KBM-7 (cell line): ENCODE results near the gene RAI1.
A peak's percentile ranks its signal among the peaks of the same experiment; 100 is the strongest.

ENCODE experiments used
- DNase-seq: peaks from one replicate; pipeline ENCODE4 v3.0.0-alpha.2; 2015
- in situ Hi-C: fragments of 300-500 bp; cut with MboI; formaldehyde crosslinking; loops from 2 replicates; pipeline ENCODE4 v1.14.3; 2020; ENCODE audit warnings: low sequenced_read_pairs, low pct_unique_long_range_greater_than_20kb, mixed read lengths

Gene RAI1

GRCh38 chr17:17693253-17694168 lies 12.3 kb downstream of the RAI1 start:
- DNase-seq, result peak; percentile 46
- in situ Hi-C loops, result no loop called here

GRCh38 chr17:17694169-17695081 lies 13.2 kb downstream of the RAI1 start:
- peak; percentile 72 for DNase-seq
- in situ Hi-C loops, result no loop called here

- no peak for DNase-seq
- in situ Hi-C loops, result no loop called here
Observed at GRCh38 chr17:17696085-17696484, 14.8 kb downstream of the RAI1 start.

GRCh38 chr17:17696882-17697633 lies 15.8 kb downstream of the RAI1 start:
- in situ Hi-C loops, result no loop called here

GRCh38 chr17:17698371-17698770 lies 17.1 kb downstream of the RAI1 start:
- in situ Hi-C loops, result no loop called here
- no peak for DNase-seq

More at GRCh38 chr17:17696882-17697633, 15.8 kb downstream of the RAI1 start:
- DNase-seq, result no peak

- DNase-seq, result no peak
- in situ Hi-C loops, result no loop called here
Observed at GRCh38 chr17:17698869-17699351, 17.7 kb downstream of the RAI1 start.

GRCh38 chr17:17699491-17699890 lies 18.2 kb downstream of the RAI1 start:
- no peak for DNase-seq
- in situ Hi-C loops, result no loop called here

GRCh38 chr17:17700251-17700969 lies 19.2 kb downstream of the RAI1 start:
- no peak for DNase-seq
- in situ Hi-C loops, result no loop called here

GRCh38 chr17:17701112-17701511 lies 19.9 kb downstream of the RAI1 start:
- no peak for DNase-seq
- in situ Hi-C loops, result no loop called here

GRCh38 chr17:17701658-17702057 lies 20.4 kb downstream of the RAI1 start:
- in situ Hi-C loops, result no loop called here

GRCh38 chr17:17702449-17703139 lies 21.3 kb downstream of the RAI1 start:
- no peak for DNase-seq
- in situ Hi-C loops, result no loop called here

More at GRCh38 chr17:17701658-17702057, 20.4 kb downstream of the RAI1 start:
- DNase-seq, result no peak

- in situ Hi-C loops, result no loop called here
- DNase-seq, result no peak
Observed at GRCh38 chr17:17703140-17703919, 22.1 kb downstream of the RAI1 start.

GRCh38 chr17:17704931-17705330 lies 23.7 kb downstream of the RAI1 start:
- DNase-seq, result no peak
- in situ Hi-C loops, result no loop called here

GRCh38 chr17:17706140-17707060 lies 25.1 kb downstream of the RAI1 start:
- no peak for DNase-seq
- in situ Hi-C loops, result no loop called here

- DNase-seq, result no peak
- in situ Hi-C loops, result no loop called here
Observed at GRCh38 chr17:17708295-17708694, 27.0 kb downstream of the RAI1 start.

GRCh38 chr17:17708816-17709215 lies 27.6 kb downstream of the RAI1 start:
- in situ Hi-C loops, result no loop called here
- DNase-seq, result no peak
